ENCODE results near the gene TMCO4.

TMCO4 gene

DNA sequence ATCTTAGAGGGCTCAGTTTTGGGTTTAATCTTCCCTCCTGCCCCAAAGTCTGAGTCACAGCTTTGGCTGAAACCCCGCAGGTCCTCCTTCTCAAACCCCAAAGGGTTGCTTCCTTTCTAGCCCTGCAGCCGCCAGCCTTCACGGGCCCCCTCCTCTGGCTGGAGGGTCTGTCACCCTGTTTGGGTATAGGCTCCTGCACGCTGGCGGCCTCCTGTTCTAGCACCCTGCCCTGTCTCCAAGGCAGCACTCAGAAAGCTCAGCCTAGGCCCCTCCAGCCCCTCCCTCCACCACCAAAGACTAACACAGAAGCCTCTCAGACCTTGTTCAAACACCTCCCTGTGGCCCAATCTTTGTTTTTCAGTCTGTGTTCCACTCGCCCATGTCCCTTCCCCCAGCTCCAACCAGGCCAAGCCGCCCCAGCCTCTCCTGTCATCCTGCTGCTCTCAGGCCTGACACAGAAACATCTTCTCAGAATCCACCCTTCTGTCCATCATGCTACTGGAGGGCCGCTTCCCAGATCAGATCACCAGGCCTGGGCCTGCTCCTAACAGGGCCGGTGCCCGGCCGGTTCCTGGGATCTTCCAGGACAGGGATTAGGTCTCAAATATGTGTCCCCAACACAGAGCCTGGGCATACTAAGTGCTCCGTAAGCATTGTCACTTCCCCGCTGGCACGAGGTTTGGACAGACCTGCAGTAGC is 99.5 kb downstream of the TMCO4 start:
- TF ChIP-seq, protein P1, sequence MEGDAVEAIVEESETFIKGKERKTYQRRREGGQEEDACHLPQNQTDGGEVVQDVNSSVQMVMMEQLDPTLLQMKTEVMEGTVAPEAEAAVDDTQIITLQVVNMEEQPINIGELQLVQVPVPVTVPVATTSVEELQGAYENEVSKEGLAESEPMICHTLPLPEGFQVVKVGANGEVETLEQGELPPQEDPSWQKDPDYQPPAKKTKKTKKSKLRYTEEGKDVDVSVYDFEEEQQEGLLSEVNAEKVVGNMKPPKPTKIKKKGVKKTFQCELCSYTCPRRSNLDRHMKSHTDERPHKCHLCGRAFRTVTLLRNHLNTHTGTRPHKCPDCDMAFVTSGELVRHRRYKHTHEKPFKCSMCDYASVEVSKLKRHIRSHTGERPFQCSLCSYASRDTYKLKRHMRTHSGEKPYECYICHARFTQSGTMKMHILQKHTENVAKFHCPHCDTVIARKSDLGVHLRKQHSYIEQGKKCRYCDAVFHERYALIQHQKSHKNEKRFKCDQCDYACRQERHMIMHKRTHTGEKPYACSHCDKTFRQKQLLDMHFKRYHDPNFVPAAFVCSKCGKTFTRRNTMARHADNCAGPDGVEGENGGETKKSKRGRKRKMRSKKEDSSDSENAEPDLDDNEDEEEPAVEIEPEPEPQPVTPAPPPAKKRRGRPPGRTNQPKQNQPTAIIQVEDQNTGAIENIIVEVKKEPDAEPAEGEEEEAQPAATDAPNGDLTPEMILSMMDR (IDR thresholded peaks at IDR 0.05; ENCODE audit: insufficient read depth, missing control alignments), result no peak
- no peak for FAIRE-seq
- no peak for DNase-seq (ENCODE audit: insufficient read length, low spot score)

DNA sequence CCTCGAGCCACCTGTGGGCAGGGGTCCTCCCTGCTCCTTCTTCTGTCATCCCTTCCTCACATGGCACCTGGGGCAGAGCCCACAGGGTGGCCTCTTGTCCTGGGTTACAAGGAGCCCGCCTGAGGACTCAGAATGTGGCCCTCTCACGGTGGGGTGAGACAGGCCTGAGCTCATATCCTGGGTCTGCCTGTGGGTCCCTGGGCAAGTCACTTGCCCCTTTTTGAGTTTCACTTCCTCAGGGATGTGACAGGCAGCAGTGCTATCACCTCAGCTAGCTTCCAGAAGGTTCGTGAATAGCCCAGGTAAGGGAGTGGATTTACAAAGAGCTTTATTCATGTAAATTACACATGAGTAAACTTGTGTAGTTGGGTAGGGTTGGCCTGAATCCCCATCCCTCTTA is 101.5 kb downstream of the TMCO4 start:
- no peak for DNase-seq (ENCODE audit: insufficient read length, low spot score)
- TF ChIP-seq, protein P1 (IDR thresholded peaks at IDR 0.05; ENCODE audit: insufficient read depth, missing control alignments), result no peak
- FAIRE-seq, result no peak

DNA sequence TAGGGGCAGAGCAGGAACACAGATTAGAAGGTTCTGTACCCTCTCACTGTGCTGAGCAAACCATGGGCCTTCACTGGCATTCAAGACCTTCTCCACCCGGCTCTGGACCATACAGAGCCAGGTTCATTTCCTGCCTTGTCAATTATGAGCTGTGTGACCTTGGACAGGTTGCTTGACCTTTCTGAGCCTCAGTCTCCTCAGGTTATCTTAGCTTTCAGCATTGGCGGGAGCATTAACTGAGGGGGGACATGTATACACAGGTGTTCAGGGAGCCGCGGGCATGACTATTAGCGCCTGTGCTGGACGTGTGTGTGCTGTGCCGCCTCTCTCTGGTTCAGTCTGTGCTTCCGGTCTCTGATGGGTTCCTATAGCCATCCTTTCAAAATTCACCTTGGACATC is 102.9 kb downstream of the TMCO4 start:
- DNase-seq (ENCODE audit: insufficient read length, low spot score), result no peak
- no peak for FAIRE-seq
- TF ChIP-seq, protein P1 (IDR thresholded peaks at IDR 0.05; ENCODE audit: insufficient read depth, missing control alignments), result no peak

DNA sequence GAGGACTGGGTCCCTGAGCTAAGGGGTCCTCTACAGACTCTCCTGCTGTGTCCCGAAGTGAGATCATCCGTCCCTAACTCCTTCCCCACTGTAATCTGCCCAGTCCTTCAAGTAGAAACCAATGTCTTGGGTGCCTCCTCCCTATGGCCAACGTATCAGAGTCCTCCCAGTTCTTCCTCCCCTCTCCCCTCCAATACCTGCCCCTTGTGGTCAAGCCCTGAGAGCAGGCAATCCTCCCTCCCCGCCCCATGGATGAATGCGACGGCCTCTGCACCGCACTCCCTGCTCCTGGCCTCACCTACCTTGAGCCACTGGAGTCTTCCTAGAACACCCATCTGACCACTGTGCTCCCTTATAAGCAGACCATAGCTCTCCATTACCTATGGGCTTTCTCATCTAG is 103.9 kb downstream of the TMCO4 start:
- DNase-seq (ENCODE audit: insufficient read length, low spot score), result no peak
- TF ChIP-seq, protein P1 (IDR thresholded peaks at IDR 0.05; ENCODE audit: insufficient read depth, missing control alignments), result no peak
- FAIRE-seq, result no peak

DNA sequence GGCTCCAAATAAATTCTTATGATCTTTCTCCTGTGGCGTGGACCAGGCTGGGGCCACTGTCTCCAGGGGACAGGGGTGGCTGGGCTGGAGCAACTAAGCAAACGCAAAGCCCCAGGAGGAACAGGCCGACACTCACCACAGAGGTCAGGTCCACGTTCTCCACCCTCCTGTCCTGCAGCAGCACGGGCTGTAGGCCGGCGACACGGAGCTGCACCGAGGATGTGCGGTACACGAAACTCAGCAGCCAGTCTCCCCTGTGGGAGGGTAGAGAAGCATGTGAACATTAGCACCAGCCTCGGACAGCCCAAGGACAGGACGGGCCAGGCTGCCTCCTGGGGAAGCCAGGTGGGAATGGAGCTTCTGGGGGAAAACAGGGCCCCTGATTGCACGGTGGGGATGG is 105.4 kb downstream of the TMCO4 start:
- DNase-seq (ENCODE audit: insufficient read length, low spot score) (no peak), FAIRE-seq (no peak)
- TF ChIP-seq, protein P1 (IDR thresholded peaks at IDR 0.05; ENCODE audit: insufficient read depth, missing control alignments), result no peak

DNA sequence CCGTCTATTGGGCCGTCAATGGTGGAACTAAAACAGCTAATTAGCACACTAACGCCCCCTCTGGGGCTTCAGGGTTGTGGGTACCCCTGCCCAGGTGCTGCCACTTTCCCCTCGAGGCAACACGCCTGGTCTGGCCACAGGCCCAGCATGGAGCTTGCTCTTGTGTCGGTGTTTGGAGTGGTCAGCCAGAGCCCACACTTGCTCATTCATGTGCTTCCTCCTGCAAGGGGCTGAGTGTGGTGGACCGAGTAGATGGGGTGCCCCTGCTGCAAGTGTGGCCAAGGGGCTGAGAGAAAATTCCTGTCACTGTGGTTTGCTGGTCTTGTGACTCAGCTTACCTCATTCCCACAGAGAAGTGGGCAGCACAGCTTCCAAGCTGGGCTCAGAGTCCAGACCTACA is 109.4 kb downstream of the TMCO4 start:
- TF ChIP-seq, protein P1 (IDR thresholded peaks at IDR 0.05; ENCODE audit: insufficient read depth, missing control alignments), result no peak
- FAIRE-seq (no peak), DNase-seq (ENCODE audit: insufficient read length, low spot score) (no peak)

DNA sequence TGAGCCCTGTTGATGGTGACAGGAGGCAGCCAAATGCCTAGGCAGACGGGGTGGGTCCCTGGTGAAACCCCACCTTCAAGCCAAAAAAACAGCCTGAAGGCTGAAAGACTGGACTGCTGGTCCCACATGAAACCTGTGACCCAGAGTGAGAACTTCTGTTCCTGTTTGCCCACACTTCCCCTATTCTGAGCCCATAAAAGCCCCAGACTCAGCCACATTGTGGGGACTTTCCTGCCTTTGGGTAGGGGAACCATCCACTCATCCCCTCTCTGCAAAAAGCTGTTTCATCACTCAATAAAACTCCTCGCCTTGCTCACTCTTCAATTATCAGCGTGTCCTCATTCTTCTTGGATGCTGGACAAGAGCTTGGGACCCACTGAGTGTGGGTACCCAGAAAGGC is 109.9 kb downstream of the TMCO4 start:
- DNase-seq (ENCODE audit: insufficient read length, low spot score), result no peak
- TF ChIP-seq, protein P1 (IDR thresholded peaks at IDR 0.05; ENCODE audit: insufficient read depth, missing control alignments), result no peak

More for the DNA sequence above, 109.9 kb downstream of the TMCO4 start:
- FAIRE-seq, result no peak

Measured in D721Med (cell line).